ENCODE data around the gene PIK3CD.

DNA sequence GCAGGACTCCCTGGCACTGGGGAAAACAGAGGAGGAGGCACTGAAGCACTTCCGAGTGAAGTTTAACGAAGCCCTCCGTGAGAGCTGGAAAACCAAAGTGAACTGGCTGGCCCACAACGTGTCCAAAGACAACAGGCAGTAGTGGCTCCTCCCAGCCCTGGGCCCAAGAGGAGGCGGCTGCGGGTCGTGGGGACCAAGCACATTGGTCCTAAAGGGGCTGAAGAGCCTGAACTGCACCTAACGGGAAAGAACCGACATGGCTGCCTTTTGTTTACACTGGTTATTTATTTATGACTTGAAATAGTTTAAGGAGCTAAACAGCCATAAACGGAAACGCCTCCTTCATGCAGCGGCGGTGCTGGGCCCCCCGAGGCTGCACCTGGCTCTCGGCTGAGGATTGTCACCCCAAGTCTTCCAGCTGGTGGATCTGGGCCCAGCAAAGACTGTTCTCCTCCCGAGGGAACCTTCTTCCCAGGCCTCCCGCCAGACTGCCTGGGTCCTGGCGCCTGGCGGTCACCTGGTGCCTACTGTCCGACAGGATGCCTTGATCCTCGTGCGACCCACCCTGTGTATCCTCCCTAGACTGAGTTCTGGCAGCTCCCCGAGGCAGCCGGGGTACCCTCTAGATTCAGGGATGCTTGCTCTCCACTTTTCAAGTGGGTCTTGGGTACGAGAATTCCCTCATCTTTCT lies 75.5 kb downstream of the PIK3CD start:
- TF ChIP-seq, protein P1, sequence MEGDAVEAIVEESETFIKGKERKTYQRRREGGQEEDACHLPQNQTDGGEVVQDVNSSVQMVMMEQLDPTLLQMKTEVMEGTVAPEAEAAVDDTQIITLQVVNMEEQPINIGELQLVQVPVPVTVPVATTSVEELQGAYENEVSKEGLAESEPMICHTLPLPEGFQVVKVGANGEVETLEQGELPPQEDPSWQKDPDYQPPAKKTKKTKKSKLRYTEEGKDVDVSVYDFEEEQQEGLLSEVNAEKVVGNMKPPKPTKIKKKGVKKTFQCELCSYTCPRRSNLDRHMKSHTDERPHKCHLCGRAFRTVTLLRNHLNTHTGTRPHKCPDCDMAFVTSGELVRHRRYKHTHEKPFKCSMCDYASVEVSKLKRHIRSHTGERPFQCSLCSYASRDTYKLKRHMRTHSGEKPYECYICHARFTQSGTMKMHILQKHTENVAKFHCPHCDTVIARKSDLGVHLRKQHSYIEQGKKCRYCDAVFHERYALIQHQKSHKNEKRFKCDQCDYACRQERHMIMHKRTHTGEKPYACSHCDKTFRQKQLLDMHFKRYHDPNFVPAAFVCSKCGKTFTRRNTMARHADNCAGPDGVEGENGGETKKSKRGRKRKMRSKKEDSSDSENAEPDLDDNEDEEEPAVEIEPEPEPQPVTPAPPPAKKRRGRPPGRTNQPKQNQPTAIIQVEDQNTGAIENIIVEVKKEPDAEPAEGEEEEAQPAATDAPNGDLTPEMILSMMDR (conservative IDR thresholded peaks at IDR 0.05; ENCODE audit: low read depth in 2 of 2), result no peak
- TF ChIP-seq POLR2AphosphoS5 (IDR thresholded peaks at IDR 0.05; ENCODE audit: low read depth) (no peak), EZH2 (IDR thresholded peaks at IDR 0.05; ENCODE audit: low read depth, unreplicated experiment) (no peak), EZH2phosphoT487 (IDR thresholded peaks at IDR 0.05; ENCODE audit: unreplicated experiment) (no peak), ZNF331 (CRISPR knock-in tag; IDR thresholded peaks at IDR 0.05; ENCODE audit: low read depth) (no peak), JUNB (IDR thresholded peaks at IDR 0.05; ENCODE audit: unreplicated experiment) (no peak), CREB1 (CRISPR knock-in tag; IDR thresholded peaks at IDR 0.05; ENCODE audit: low read depth) (no peak), STAT1 (IDR thresholded peaks at IDR 0.05; ENCODE audit: unreplicated experiment) (no peak)
- TF ChIP-seq, protein P2, sequence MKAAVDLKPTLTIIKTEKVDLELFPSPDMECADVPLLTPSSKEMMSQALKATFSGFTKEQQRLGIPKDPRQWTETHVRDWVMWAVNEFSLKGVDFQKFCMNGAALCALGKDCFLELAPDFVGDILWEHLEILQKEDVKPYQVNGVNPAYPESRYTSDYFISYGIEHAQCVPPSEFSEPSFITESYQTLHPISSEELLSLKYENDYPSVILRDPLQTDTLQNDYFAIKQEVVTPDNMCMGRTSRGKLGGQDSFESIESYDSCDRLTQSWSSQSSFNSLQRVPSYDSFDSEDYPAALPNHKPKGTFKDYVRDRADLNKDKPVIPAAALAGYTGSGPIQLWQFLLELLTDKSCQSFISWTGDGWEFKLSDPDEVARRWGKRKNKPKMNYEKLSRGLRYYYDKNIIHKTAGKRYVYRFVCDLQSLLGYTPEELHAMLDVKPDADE (IDR thresholded peaks at IDR 0.05), result no peak
